Endothelial cell of umbilical vein (primary cell): ENCODE measurements around the gene SLC7A4. TPM values are rescaled to one million over a fixed set of nuclear protein-coding genes. Genes with fewer than 3 reads are reported as not detected.

ENCODE experiments used
- BruUV-seq: library from RNA; stranded (reverse); fragments of 400-500 nt; replicated peaks from 2 replicates; lab custom pipeline; 2021; lab: Mats Ljungman, UMichigan
- CTCF ChIA-PET: fragments of 300-600, 350-600 bp; sonication (Branson Sonifier 250); formaldehyde crosslinking; loops from one replicate; lab custom pipeline; 2021; ENCODE audit warnings: antibody characterized with exemption, inconsistent platforms; lab: Charles Lee
- POLR2A ChIA-PET: fragments of 300-600, 350-600 bp; sonication (Branson Sonifier 250); formaldehyde crosslinking; loops from one replicate; lab custom pipeline; 2021; ENCODE audit warnings: antibody characterized with exemption, inconsistent platforms; lab: Charles Lee
- DNase-seq: peaks from one replicate; pipeline ENCODE4 v3.0.0-alpha.2; 2011; ENCODE audit warnings: low read depth, low spot score
- FAIRE-seq: peaks from 2 replicates; lab custom pipeline; 2011; peaks lifted over from hg19 to GRCh38; lab: Jason Lieb, UNC
- H2AFZ ChIP-seq: 2 replicates; pipeline ENCODE4 v1.6.0; 2012; ENCODE audit warnings: low read depth, low read length, control low read depth, inconsistent platforms
- H3K27ac ChIP-seq: 2 replicates; pipeline ENCODE4 v1.5.1; 2011; ENCODE audit warnings: low read depth, mild to moderate bottlenecking, control low read depth, low read length, moderate library complexity; ENCODE audit not compliant: insufficient read depth
- H3K27me3 ChIP-seq, 2 experiments: 2 replicates each; pipeline versions ENCODE4 v1.6.0 to v1.6.1; 2011; ENCODE audit warnings: low read length in 2 of 2, mixed read lengths in 1 of 2; ENCODE audit not compliant: control insufficient read depth in 2 of 2, insufficient read depth in 2 of 2
- H3K36me3 ChIP-seq, 2 experiments: 2 replicates in 1 of 2; 3 replicates in 1 of 2; pipeline ENCODE4 v1.5.1; 2011; ENCODE audit warnings: low read length in 2 of 2, mild to moderate bottlenecking in 1 of 2, moderate library complexity in 1 of 2; ENCODE audit not compliant: control insufficient read depth in 2 of 2, insufficient read depth in 2 of 2; ENCODE audit errors: extremely low read depth in 1 of 2
- H3K4me1 ChIP-seq: 3 replicates; pipeline ENCODE4 v1.5.1; 2011; ENCODE audit warnings: mild to moderate bottlenecking, low read length; ENCODE audit not compliant: control insufficient read depth, insufficient read depth; ENCODE audit errors: extremely low read depth
- H3K4me2 ChIP-seq: 2 replicates; pipeline ENCODE4 v1.6.1; 2011; ENCODE audit warnings: low read length, control low read depth, mixed read lengths; ENCODE audit not compliant: insufficient read depth
- H3K4me3 ChIP-seq, 3 experiments: fragments of 200-600 bp in 1 of 3; sonication (generic), shearing (Covaris generic) in 1 of 3; replicated peaks in 1 of 3; 2 replicates each; pipeline ENCODE4 v1.5.1; 2011 to 2016; ENCODE audit warnings: control low read depth in 3 of 3, low read length in 3 of 3, mild to moderate bottlenecking in 2 of 3, inconsistent platforms in 1 of 3, low read depth in 1 of 3, moderate library complexity in 1 of 3; ENCODE audit not compliant: insufficient read depth in 1 of 3
- H3K79me2 ChIP-seq: 2 replicates; pipeline ENCODE4 v1.6.0; 2012; ENCODE audit warnings: low read length, inconsistent platforms; ENCODE audit not compliant: control insufficient read depth, insufficient read depth
- H3K9ac ChIP-seq: replicated peaks from 2 replicates; pipeline ENCODE3; 2011; ENCODE audit warnings: low read length, control low read depth; ENCODE audit not compliant: insufficient read depth; ENCODE audit errors: extremely low read depth
- H3K9me1 ChIP-seq: replicated peaks from 3 replicates; pipeline ENCODE4 v1.6.0; 2011; ENCODE audit warnings: mild to moderate bottlenecking, low read length; ENCODE audit not compliant: control insufficient read depth, insufficient read depth; ENCODE audit errors: extremely low read depth
- H3K9me3 ChIP-seq: replicated peaks from 2 replicates; pipeline ENCODE4 v1.5.1; 2012; ENCODE audit warnings: low read length, inconsistent platforms; ENCODE audit not compliant: control insufficient read depth, insufficient read depth
- H4K20me1 ChIP-seq: replicated peaks from 2 replicates; pipeline ENCODE3; 2011; ENCODE audit warnings: mild to moderate bottlenecking, low read length; ENCODE audit not compliant: control insufficient read depth, insufficient read depth; ENCODE audit errors: extremely low read depth
- EZH2 ChIP-seq: IDR thresholded peaks from 2 replicates; pipeline ENCODE4 v1.6.1; 2012; ENCODE audit warnings: borderline replicate concordance, low read depth, mild to moderate bottlenecking, moderate library complexity, low read length, inconsistent platforms; ENCODE audit not compliant: severe bottlenecking
- FOS ChIP-seq: IDR thresholded peaks from 2 replicates; pipeline ENCODE4 v1.6.1; 2011; ENCODE audit warnings: mild to moderate bottlenecking, low read length, moderate library complexity, borderline replicate concordance; ENCODE audit not compliant: insufficient read depth
- GATA2 ChIP-seq: IDR thresholded peaks from 2 replicates; pipeline ENCODE4 v1.7.0; 2011; ENCODE audit warnings: low read depth, mild to moderate bottlenecking, moderate library complexity, mixed read lengths, low read length; ENCODE audit not compliant: insufficient read length, insufficient read depth
- JUN ChIP-seq: IDR thresholded peaks from 2 replicates; pipeline ENCODE4 v1.6.1; 2011; ENCODE audit warnings: borderline replicate concordance, low read depth; ENCODE audit not compliant: insufficient read length, insufficient read depth
- MYC ChIP-seq: IDR thresholded peaks from one replicate; pipeline ENCODE4 v1.6.1; 2011; ENCODE audit warnings: mild to moderate bottlenecking, low read depth, low read length
- POLR2A ChIP-seq: IDR thresholded peaks from 2 replicates; pipeline ENCODE4 v1.6.1; 2012; ENCODE audit warnings: low read depth, mild to moderate bottlenecking, control low read depth, low read length
- POLR2AphosphoS5 ChIP-seq: IDR thresholded peaks from 2 replicates; pipeline ENCODE4 v1.6.1; 2012; ENCODE audit warnings: low read depth, mild to moderate bottlenecking, control low read depth, low read length, moderate library complexity; ENCODE audit not compliant: insufficient read depth
- dilution Hi-C: fragments of 300-500 bp; cut with MboI; formaldehyde crosslinking; loops from one replicate; pipeline ENCODE4 v1.15.0; 2019; ENCODE audit warnings: low sequenced_read_pairs; ENCODE audit not compliant: extremely low pct_ligation_motif_present
- intact Hi-C: fragments of 100-400 bp; cut with micrococcal nuclease; formaldehyde crosslinking; loops from one replicate; pipeline ENCODE4 v1.10.0; 2022
- polyA plus RNA-seq, 4 experiments: library from polyadenylated mRNA; depleted of rRNA in 3 of 4; stranded (reverse) in 3 of 4; unstranded in 1 of 4; fragments of >200 nt; gene quantifications; 2 replicates each; pipeline versions ENCODE4 v1.2.1 to v1.2.3, GENCODE V29; 2011 to 2012; ENCODE audit warnings: missing spikeins in 1 of 4
- total RNA-seq: library from RNA; stranded (reverse); gene quantifications from 2 replicates; pipeline ENCODE4 v1.2.3, GENCODE V29; 2021
- TF ChIP-seq, protein P1 (sequence below): IDR thresholded peaks from 2 replicates; pipeline ENCODE4 v1.6.1; 2011; ENCODE audit not compliant: insufficient read depth, insufficient read length
- TF ChIP-seq, protein P2 (sequence below), 2 donors: IDR thresholded peaks; 1 replicate in 1 of 2; 2 replicates in 1 of 2; pipeline ENCODE4 v1.5.1; 2011; ENCODE audit warnings: low read length in 2 of 2, mild to moderate bottlenecking in 2 of 2, moderate library complexity in 2 of 2, control low read depth in 1 of 2, inconsistent platforms in 1 of 2, low read depth in 1 of 2; ENCODE audit not compliant: insufficient read depth in 1 of 2; ENCODE audit errors: extremely low read depth in 1 of 2

Gene SLC7A4
- total and polyA plus RNA-seq, 2 donors (not counting 3 experiments of a cell fraction or from before 2014, with no cell fraction given), result not detected

DNA sequence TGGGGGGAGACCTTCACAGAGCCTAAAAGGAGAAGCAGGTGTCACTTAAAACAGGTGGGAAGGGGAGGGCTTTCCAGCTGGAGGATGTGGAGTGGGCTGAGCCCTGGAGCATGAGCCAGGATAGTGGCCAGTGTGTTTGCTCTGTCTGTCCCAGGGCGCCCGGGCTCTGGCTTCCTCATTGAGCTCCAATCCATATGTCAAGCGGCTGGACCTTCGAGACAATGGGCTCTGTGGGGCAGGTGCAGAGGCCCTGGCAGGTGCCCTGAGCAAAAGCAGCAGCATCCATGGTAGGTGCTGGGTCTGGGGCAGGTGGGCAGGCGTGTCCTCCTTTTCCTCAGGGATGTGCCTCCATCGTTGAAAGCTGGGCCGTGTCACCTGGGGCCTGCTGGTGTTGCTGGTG lies 15.4 kb upstream of the SLC7A4 start:
- Histone ChIP-seq H3K36me3 (no peaks in the 10 kb centered on the region), H3K79me2 (no peaks in the 10 kb centered on the region), H3K4me3 (no peak overlapping the region), H3K4me2 (no peak overlapping the region), H3K9ac (no peak overlapping the region), H2AFZ (no peak overlapping the region), H3K27me3 (no peaks in the 10 kb centered on the region), H4K20me1 (no peaks in the 10 kb centered on the region), H3K9me3 (no peaks in the 10 kb centered on the region), H3K27ac (no peak overlapping the region), H3K4me1 (peaks cover 5% of the 10 kb centered on the region), H3K9me1 (no peaks in the 10 kb centered on the region)
- POLR2A ChIA-PET, result no interaction called here
- no TSS peak for BruUV-seq
- DNase-seq, result no peak
- dilution Hi-C loops, result no loop called here
- FAIRE-seq, result no peak
- CTCF ChIA-PET, result interaction anchor here (0.6 kb wide), 1 partner anchor 27 kb away, joined by 3 read pairs; no protein-coding TSS in a partner anchor
- intact Hi-C loops, result no loop called here
- TF ChIP-seq, protein P1, sequence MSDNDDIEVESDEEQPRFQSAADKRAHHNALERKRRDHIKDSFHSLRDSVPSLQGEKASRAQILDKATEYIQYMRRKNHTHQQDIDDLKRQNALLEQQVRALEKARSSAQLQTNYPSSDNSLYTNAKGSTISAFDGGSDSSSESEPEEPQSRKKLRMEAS, result no peak
- no peak for TF ChIP-seq MYC
- TF ChIP-seq POLR2AphosphoS5, result no peak
- no peak for TF ChIP-seq POLR2A
- no peak for TF ChIP-seq EZH2

DNA sequence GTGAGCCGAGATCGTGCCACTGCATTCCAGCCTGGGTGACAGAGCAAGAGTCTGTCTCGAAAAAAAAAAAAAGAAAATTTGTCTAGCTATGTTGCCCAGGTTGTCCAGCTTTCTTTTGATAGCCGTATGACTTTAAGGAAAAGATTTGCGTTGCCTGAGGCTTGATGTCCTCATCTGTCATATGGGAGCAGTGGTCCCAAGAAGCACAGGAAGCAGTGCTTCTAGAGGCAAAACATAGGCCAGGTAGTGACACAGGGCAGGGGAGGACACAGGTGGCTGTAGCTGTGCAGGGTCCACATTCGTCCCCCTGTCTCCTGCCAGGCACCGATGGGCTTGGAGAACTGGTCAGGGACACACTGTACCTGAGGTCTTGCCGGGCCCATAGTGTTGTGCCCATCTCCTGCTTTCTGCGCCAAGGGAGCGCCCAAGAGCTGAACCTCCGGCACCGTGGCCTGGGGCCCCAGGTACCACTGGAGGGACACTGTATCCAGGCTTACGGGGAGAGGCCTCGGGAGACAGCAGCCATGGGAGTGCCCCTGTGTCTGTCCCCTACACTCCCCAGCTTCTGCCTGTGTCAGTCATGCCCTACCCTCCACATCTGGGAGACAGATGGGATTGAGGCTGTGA lies 14.8 kb upstream of the SLC7A4 start:
- ChIA-PET POLR2A (interaction anchor here (0.5 kb wide), 1 partner anchor 640 kb away, joined by 3 read pairs; no protein-coding TSS in a partner anchor), CTCF (interaction anchor here (0.6 to 1.3 kb wide), 4 partner anchors 24 to 161 kb away, joined by 3 read pairs; no protein-coding TSS in a partner anchor)
- no TSS peak for BruUV-seq
- Histone ChIP-seq H3K27ac (no peak overlapping the region), H3K4me2 (no peak overlapping the region), H3K9me3 (no peaks in the 10 kb centered on the region), H4K20me1 (no peaks in the 10 kb centered on the region), H3K9ac (no peak overlapping the region), H3K36me3 (no peaks in the 10 kb centered on the region), H3K9me1 (no peaks in the 10 kb centered on the region), H3K79me2 (no peaks in the 10 kb centered on the region), H3K4me3 (no peak overlapping the region), H3K27me3 (no peaks in the 10 kb centered on the region), H2AFZ (no peak overlapping the region), H3K4me1 (peaks cover 5% of the 10 kb centered on the region)
- TF ChIP-seq MYC, result no peak
- no peak for TF ChIP-seq POLR2A
- TF ChIP-seq, protein P1, result no peak
- TF ChIP-seq GATA2, result no peak
- no peak for TF ChIP-seq JUN
- TF ChIP-seq POLR2AphosphoS5, result no peak
- no peak for TF ChIP-seq EZH2
- TF ChIP-seq, protein P2, sequence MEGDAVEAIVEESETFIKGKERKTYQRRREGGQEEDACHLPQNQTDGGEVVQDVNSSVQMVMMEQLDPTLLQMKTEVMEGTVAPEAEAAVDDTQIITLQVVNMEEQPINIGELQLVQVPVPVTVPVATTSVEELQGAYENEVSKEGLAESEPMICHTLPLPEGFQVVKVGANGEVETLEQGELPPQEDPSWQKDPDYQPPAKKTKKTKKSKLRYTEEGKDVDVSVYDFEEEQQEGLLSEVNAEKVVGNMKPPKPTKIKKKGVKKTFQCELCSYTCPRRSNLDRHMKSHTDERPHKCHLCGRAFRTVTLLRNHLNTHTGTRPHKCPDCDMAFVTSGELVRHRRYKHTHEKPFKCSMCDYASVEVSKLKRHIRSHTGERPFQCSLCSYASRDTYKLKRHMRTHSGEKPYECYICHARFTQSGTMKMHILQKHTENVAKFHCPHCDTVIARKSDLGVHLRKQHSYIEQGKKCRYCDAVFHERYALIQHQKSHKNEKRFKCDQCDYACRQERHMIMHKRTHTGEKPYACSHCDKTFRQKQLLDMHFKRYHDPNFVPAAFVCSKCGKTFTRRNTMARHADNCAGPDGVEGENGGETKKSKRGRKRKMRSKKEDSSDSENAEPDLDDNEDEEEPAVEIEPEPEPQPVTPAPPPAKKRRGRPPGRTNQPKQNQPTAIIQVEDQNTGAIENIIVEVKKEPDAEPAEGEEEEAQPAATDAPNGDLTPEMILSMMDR (IDR thresholded peaks at IDR 0.05; ENCODE audit: extremely low read depth in 1 of 2, insufficient read depth in 1 of 2, low read depth in 1 of 2, low read length in 2 of 2), result no peak
- TF ChIP-seq FOS, result no peak
- DNase-seq, result no peak
- FAIRE-seq, result no peak
- intact Hi-C loops (no loop called here), dilution Hi-C loops (no loop called here)
